Neutrophil (primary cell): ENCODE results near the gene ITPR2.

ENCODE experiments used
- H3K27ac ChIP-seq: fragments of 200-600 bp; sonication (generic); 2 replicates; pipeline ENCODE4 v1.5.1; 2016; ENCODE audit warnings: mild to moderate bottlenecking, moderate library complexity
- H3K27me3 ChIP-seq: fragments of 200-600 bp; sonication (generic); 2 replicates; pipeline ENCODE4 v1.6.0; 2016; ENCODE audit warnings: mild to moderate bottlenecking
- H3K36me3 ChIP-seq: fragments of 200-600 bp; sonication (generic); 2 replicates; pipeline ENCODE4 v1.5.1; 2017
- H3K4me1 ChIP-seq, 2 experiments: fragments of 200-600 bp in 1 of 2; sonication (generic) in 1 of 2; 1 replicate in 1 of 2; 2 replicates in 1 of 2; pipeline versions ENCODE4 v1.5.1 to v1.6.1; 2013 to 2016; ENCODE audit warnings: low read depth in 1 of 2, low read length in 1 of 2, mild to moderate bottlenecking in 1 of 2, moderate library complexity in 1 of 2; ENCODE audit not compliant: control insufficient read depth in 1 of 2, insufficient read depth in 1 of 2
- H3K4me3 ChIP-seq, 2 experiments: fragments of 200-600 bp in 1 of 2; sonication (generic) in 1 of 2; 1 replicate in 1 of 2; 2 replicates in 1 of 2; pipeline ENCODE4 v1.5.1; 2013 to 2016; ENCODE audit warnings: low read depth in 1 of 2, low read length in 1 of 2, mild to moderate bottlenecking in 1 of 2, moderate library complexity in 1 of 2
- H3K9me3 ChIP-seq: fragments of 200-600 bp; sonication (generic); 2 replicates; pipeline ENCODE4 v1.5.1; 2016
- CTCF ChIP-seq: fragments of 200-600 bp; sonication (generic); IDR thresholded peaks from 2 replicates; pipeline ENCODE4 v1.5.1; 2016; ENCODE audit warnings: antibody characterized with exemption

The ITPR2 gene

GRCh38 chr12:26705851-26706250 lies 127.1 kb downstream of the ITPR2 start:
- Histone ChIP-seq H3K4me3 (no peak overlapping the region), H3K9me3 (no peaks in the 10 kb centered on the region), H3K27ac (no peak overlapping the region), H3K36me3 (peaks cover 12% of the 10 kb centered on the region), H3K4me1 (peaks cover 0 to 5% of the 10 kb centered on the region in 2 experiments), H3K27me3 (no peaks in the 10 kb centered on the region)
- no peak for TF ChIP-seq CTCF

- Histone ChIP-seq H3K27me3 (no peaks in the 10 kb centered on the region), H3K9me3 (no peaks in the 10 kb centered on the region), H3K4me1 (peaks cover 0 to 5% of the 10 kb centered on the region in 2 experiments), H3K27ac (peak overlapping the region; percentile 4), H3K4me3 (no peak overlapping the region), H3K36me3 (peaks cover 3% of the 10 kb centered on the region)
- TF ChIP-seq CTCF = no peak
Observed at GRCh38 chr12:26704684-26705460, 128.1 kb downstream of the ITPR2 start.

- no peak overlapping the region for H3K27ac ChIP-seq
- H3K9me3 ChIP-seq = no peaks in the 10 kb centered on the region
- no peak overlapping the region for H3K4me3 ChIP-seq
- H3K27me3 ChIP-seq = no peaks in the 10 kb centered on the region
- TF ChIP-seq CTCF = no peak
- H3K4me1 ChIP-seq = peaks cover 0 to 5% of the 10 kb centered on the region in 2 experiments
- no peaks in the 10 kb centered on the region for H3K36me3 ChIP-seq
Observed at GRCh38 chr12:26704214-26704613, 128.8 kb downstream of the ITPR2 start.

- Histone ChIP-seq H3K27me3 (no peaks in the 10 kb centered on the region), H3K4me3 (no peak overlapping the region), H3K4me1 (peaks cover 0 to 5% of the 10 kb centered on the region in 2 experiments), H3K27ac (no peak overlapping the region), H3K36me3 (no peaks in the 10 kb centered on the region), H3K9me3 (no peaks in the 10 kb centered on the region)
- TF ChIP-seq CTCF = no peak
Observed at GRCh38 chr12:26702741-26703140, 130.3 kb downstream of the ITPR2 start.

- no peak overlapping the region for H3K27ac ChIP-seq
- H3K36me3 ChIP-seq = no peaks in the 10 kb centered on the region
- no peak overlapping the region for H3K4me3 ChIP-seq
- no peak for TF ChIP-seq CTCF
- peaks cover 0 to 5% of the 10 kb centered on the region in 2 experiments for H3K4me1 ChIP-seq
- H3K9me3 ChIP-seq = no peaks in the 10 kb centered on the region
- no peaks in the 10 kb centered on the region for H3K27me3 ChIP-seq
Observed at GRCh38 chr12:26701604-26702215, 131.3 kb downstream of the ITPR2 start.
